Measurements from ENCODE around the gene BRAP. TPM values are rescaled to one million over a fixed set of nuclear protein-coding genes. Genes with fewer than 3 reads are reported as not detected.
"Not testable (repeated sequence)": the region's sequence is repeated elsewhere in the genome, so short reads cannot be mapped to it uniquely, and the experiment has no call there.

The BRAP gene
- total RNA-seq, 4 donors from 2014 or later: 15.8 to 21.8 (median 19.3) TPM

DNA sequence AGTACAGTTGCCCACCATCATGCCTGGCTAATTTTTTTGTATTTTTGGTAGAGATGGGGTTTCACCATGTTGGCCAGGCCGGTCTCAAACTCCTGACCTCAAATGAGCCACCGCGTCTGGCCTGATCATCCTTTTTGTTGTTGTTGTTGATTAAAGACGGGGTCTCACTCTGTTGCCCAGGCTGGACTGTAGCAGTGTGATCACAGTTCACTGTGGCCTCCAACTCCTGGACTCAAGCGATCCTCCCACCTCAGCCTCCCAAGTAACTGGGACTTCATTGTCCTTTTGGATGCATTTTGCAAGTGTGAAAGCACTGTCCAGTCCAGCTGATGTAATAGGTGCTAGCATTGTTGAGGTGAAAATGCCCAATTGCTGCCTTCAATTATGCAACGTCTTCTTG is 59.5 kb downstream of the BRAP start:
- TF ChIP-seq, protein P1, sequence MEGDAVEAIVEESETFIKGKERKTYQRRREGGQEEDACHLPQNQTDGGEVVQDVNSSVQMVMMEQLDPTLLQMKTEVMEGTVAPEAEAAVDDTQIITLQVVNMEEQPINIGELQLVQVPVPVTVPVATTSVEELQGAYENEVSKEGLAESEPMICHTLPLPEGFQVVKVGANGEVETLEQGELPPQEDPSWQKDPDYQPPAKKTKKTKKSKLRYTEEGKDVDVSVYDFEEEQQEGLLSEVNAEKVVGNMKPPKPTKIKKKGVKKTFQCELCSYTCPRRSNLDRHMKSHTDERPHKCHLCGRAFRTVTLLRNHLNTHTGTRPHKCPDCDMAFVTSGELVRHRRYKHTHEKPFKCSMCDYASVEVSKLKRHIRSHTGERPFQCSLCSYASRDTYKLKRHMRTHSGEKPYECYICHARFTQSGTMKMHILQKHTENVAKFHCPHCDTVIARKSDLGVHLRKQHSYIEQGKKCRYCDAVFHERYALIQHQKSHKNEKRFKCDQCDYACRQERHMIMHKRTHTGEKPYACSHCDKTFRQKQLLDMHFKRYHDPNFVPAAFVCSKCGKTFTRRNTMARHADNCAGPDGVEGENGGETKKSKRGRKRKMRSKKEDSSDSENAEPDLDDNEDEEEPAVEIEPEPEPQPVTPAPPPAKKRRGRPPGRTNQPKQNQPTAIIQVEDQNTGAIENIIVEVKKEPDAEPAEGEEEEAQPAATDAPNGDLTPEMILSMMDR (IDR thresholded peaks at IDR 0.05): no peak
- TF ChIP-seq POLR2A (IDR thresholded peaks at IDR 0.05) (no peak), EP300 (IDR thresholded peaks at IDR 0.05) (no peak), POLR2AphosphoS5 (IDR thresholded peaks at IDR 0.05) (no peak)
- H3K36me3 ChIP-seq: no peaks in the 10 kb centered on the region
- H3K27ac ChIP-seq: no peak overlapping the region
- H3K9me3 ChIP-seq: no peaks in the 10 kb centered on the region
- WGBS: 97% methylated on average over 6 of the region's 6 CpGs
- DNase-seq (ENCODE audit: low spot score in 2 of 2): no peak
- no peak overlapping the region for H3K4me3 ChIP-seq
- H3K27me3 ChIP-seq: no peaks in the 10 kb centered on the region
- no peaks in the 10 kb centered on the region for H3K4me1 ChIP-seq

DNA sequence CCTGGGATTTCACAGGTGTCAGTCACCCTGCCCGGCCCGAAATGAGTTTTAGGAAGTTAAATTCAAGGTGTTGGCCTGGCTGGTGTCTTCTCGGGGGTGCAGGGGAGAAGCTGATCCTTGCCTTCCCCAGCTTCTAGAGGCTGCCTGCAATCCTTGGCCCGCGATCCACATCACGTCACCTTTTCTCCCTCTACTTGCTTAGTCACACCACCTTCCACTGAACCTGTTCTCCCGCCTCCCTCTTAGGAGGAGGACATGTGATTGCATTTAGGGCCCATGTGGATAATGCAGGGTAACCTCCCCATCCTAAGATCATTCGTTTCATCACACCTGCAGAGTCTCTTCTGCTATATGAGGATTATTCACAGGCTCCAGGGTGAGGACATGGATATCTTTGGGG is 61.2 kb downstream of the BRAP start:
- DNase-seq (ENCODE audit: low spot score in 2 of 2): no peak
- WGBS: 69% methylated on average over 8 of the region's 8 CpGs
- no peak for TF ChIP-seq EP300 (IDR thresholded peaks at IDR 0.05)
- no peak for TF ChIP-seq POLR2A (IDR thresholded peaks at IDR 0.05)
- TF ChIP-seq, protein P1 (IDR thresholded peaks at IDR 0.05): no peak
- no peak for TF ChIP-seq POLR2AphosphoS5 (IDR thresholded peaks at IDR 0.05)

DNA sequence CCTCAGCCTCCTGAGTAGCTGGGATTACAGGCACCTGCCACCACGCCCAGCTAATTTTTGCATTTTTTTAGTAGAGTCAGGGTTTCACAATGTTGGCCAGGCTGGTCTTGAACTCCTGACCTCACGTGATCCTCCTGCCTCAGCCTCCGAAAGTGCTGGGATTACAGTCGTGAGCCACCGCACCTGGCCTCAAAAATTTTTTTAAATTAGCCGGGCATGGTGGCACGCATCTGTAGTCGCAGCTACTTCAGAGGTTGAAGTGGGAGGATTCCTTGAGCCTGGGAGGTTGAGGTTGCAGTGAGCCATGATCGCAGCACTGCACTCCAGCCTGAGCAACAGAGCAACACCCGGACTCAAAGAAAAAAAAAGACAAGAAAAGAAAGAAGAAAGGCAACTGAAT is 67.9 kb downstream of the BRAP start:
- DNase-seq (ENCODE audit: low spot score in 2 of 2); H3K9me3 ChIP-seq; H3K4me1 ChIP-seq; H3K27me3 ChIP-seq; H3K36me3 ChIP-seq; H3K4me3 ChIP-seq; H3K27ac ChIP-seq: not testable (repeated sequence)
- 94% methylated on average over 10 of the region's 10 CpGs for WGBS

More for the DNA sequence above, 61.2 kb downstream of the BRAP start:
- H3K27me3 ChIP-seq: no peaks in the 10 kb centered on the region
- H3K4me1 ChIP-seq: no peaks in the 10 kb centered on the region
- no peaks in the 10 kb centered on the region for H3K9me3 ChIP-seq
- H3K4me3 ChIP-seq: no peak overlapping the region
- H3K36me3 ChIP-seq: no peaks in the 10 kb centered on the region
- no peak overlapping the region for H3K27ac ChIP-seq

DNA sequence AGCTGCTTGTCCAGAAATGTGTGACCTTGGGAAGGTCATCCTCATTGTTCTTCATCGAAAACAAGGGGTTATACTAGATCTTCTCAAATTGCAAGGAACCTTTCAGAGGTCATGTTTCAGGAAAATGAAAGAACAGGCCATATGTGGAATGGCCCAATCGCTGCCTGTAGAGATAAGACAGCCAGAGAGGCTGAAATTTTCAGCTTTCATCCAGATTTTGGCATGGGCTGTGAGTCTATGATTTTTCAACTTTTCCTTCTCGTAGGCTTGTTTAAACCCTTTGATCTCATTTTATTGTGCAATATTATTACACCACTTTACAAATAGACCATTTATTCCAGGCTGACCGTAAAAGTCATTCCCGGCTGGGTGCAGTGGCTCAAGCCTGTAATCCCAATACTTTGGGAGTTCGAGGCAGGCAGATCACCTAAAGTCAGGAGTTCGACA is 69.6 kb downstream of the BRAP start:
- H3K36me3 ChIP-seq: no peaks in the 10 kb centered on the region
- TF ChIP-seq POLR2AphosphoS5 (IDR thresholded peaks at IDR 0.05): no peak
- no peak for TF ChIP-seq EP300 (IDR thresholded peaks at IDR 0.05)
- TF ChIP-seq, protein P1 (IDR thresholded peaks at IDR 0.05): no peak
- TF ChIP-seq POLR2A (IDR thresholded peaks at IDR 0.05): no peak
- DNase-seq (ENCODE audit: low spot score in 2 of 2): no peak
- H3K4me3 ChIP-seq: no peak overlapping the region
- H3K27me3 ChIP-seq: no peaks in the 10 kb centered on the region
- no peak overlapping the region for H3K27ac ChIP-seq
- no peaks in the 10 kb centered on the region for H3K4me1 ChIP-seq
- 63% methylated on average over 7 of the region's 7 CpGs for WGBS
- no peaks in the 10 kb centered on the region for H3K9me3 ChIP-seq

DNA sequence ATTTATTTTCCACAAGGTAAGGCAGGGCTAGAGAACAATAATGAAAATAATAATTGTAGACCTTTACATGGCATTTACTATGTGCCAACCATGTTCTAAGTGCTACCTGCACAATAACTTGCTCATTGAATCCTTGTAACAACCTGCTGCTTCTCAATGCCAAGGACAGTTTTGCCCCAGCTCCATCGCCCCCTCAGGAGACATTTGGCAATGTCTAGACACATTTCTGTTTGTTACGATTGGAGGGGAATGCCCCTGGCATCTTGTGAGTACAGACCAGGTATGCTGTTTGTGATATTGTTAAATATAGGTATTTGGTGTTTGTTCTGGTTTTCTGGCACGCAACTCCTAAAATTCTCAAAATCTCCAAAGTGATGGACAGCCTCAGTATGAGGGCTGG is 78.5 kb downstream of the BRAP start:
- WGBS: 63% methylated on average over 3 of the region's 3 CpGs
- Histone ChIP-seq H3K4me1 (no peaks in the 10 kb centered on the region), H3K27ac (no peak overlapping the region)

More for the DNA sequence above, 78.5 kb downstream of the BRAP start:
- H3K36me3 ChIP-seq: no peaks in the 10 kb centered on the region
- H3K4me3 ChIP-seq: no peak overlapping the region
- no peaks in the 10 kb centered on the region for H3K9me3 ChIP-seq
- no peaks in the 10 kb centered on the region for H3K27me3 ChIP-seq
- TF ChIP-seq, protein P1 (IDR thresholded peaks at IDR 0.05): no peak
- TF ChIP-seq POLR2AphosphoS5 (IDR thresholded peaks at IDR 0.05) (no peak), POLR2A (IDR thresholded peaks at IDR 0.05) (no peak), EP300 (IDR thresholded peaks at IDR 0.05) (no peak)
- no peak for DNase-seq (ENCODE audit: low spot score in 2 of 2)
